ENCODE results near the gene FLNA. TPM values are rescaled to one million over a fixed set of nuclear protein-coding genes. Genes with fewer than 3 reads are reported as not detected.

FLNA gene
- total RNA-seq, 6 donors from 2014 or later, result 800 to 1,760 (median 1,298) TPM

DNA sequence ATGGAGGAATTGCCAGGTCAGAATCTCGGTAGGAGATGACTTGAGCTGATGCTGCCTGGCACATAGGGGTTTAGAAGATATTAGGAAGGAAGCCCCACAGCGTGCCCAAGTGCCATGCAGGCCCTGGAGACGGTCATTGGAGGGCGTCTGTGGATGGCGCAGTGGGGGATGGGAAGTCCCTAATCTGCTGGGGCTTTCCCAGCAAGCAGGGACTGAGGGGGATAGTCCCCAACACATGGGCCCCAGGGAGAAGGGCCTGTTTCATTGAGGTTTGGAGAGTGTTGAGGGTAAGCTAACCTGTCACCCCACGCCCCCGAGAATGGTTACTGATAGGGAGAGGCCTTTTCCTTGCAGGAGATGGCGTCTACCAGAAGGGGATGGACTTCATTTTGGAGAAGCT is 44.8 kb upstream of the FLNA start:
- DNase-seq (no peak), ATAC-seq (ENCODE audit: low FRiP score in 2 of 2) (no peak)
- peaks cover 0 to 9% (median 0%) of the 10 kb centered on the region in 4 donors for H3K36me3 ChIP-seq
- no peak overlapping the region for H3K4me3 ChIP-seq
- no peaks in the 10 kb centered on the region for H3K9me3 ChIP-seq
- H3K27ac ChIP-seq, result peak overlapping the region in 2 of 4 donors; percentile 54 to 60
- 89% methylated on average over 3 to 8 of the region's 8 CpGs for WGBS, 2 donors
- no peaks in the 10 kb centered on the region for H3K27me3 ChIP-seq
- TF ChIP-seq POLR2AphosphoS5 (IDR thresholded peaks at IDR 0.05) (no peak), EP300 (IDR thresholded peaks at IDR 0.05) (no peak), POLR2A (IDR thresholded peaks at IDR 0.05) (no peak)
- TF ChIP-seq, protein P1, sequence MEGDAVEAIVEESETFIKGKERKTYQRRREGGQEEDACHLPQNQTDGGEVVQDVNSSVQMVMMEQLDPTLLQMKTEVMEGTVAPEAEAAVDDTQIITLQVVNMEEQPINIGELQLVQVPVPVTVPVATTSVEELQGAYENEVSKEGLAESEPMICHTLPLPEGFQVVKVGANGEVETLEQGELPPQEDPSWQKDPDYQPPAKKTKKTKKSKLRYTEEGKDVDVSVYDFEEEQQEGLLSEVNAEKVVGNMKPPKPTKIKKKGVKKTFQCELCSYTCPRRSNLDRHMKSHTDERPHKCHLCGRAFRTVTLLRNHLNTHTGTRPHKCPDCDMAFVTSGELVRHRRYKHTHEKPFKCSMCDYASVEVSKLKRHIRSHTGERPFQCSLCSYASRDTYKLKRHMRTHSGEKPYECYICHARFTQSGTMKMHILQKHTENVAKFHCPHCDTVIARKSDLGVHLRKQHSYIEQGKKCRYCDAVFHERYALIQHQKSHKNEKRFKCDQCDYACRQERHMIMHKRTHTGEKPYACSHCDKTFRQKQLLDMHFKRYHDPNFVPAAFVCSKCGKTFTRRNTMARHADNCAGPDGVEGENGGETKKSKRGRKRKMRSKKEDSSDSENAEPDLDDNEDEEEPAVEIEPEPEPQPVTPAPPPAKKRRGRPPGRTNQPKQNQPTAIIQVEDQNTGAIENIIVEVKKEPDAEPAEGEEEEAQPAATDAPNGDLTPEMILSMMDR (IDR thresholded peaks at IDR 0.05), result no peak
- H3K4me1 ChIP-seq, result no peaks in the 10 kb centered on the region

DNA sequence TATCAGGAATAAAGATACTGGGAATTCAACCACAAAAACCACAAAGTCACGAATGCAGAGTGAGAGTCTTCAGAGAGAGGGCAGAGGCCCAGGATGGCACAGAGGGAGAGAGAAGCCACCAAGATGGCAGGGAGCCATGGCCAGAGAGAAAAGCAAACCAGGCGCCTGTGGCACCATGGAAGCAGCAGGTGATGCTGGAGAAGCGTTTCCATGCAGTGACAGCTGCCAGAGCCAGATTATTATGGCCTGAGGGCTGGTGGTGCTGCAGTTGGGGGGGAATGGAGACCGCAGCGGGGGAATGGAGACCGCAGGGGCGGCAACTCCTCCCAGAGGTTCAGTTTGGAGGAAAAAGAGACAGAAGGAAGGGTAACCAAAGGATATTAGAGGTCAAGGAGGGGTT is 42.7 kb upstream of the FLNA start:
- H3K9me3 ChIP-seq, result no peaks in the 10 kb centered on the region
- no peak overlapping the region for H3K4me3 ChIP-seq
- no peak for DNase-seq
- TF ChIP-seq, protein P1 (IDR thresholded peaks at IDR 0.05), result no peak
- no peak for TF ChIP-seq POLR2AphosphoS5 (IDR thresholded peaks at IDR 0.05)
- TF ChIP-seq EP300 (IDR thresholded peaks at IDR 0.05), result no peak
- TF ChIP-seq POLR2A (IDR thresholded peaks at IDR 0.05), result no peak
- H3K4me1 ChIP-seq, result peaks cover 7 to 13% (median 9%) of the 10 kb centered on the region in 4 donors
- H3K27ac ChIP-seq, result no peak overlapping the region
- ATAC-seq (ENCODE audit: low FRiP score in 2 of 2), result no peak
- 59 to 87% methylated on average over 7 of the region's 7 CpGs for WGBS, 2 donors
- H3K36me3 ChIP-seq, result peaks cover 0 to 9% (median 0%) of the 10 kb centered on the region in 4 donors
- H3K27me3 ChIP-seq, result no peaks in the 10 kb centered on the region

DNA sequence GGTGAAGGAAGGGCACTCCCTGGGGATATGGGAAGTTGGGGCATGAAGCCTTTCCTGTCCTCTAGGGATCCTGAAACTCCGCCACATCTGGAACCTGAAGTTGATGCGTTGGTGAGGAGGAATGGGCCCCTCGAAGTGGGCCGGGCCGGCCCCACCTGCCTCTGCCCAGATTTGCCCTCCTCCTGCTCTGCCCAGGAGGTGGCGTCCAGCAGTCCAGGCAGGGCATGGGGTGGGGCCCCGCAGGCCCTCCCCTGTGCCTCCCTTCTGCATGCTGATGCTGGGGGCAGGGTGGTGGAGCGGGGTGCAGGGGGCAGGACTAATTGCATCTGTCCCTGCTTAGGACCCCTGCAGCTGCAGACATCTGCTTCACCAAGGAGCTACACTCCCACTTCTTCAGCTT is 38.7 kb upstream of the FLNA start:
- H3K4me1 ChIP-seq, result peaks cover 7 to 25% (median 10%) of the 10 kb centered on the region in 4 donors
- no peak overlapping the region for H3K4me3 ChIP-seq
- H3K36me3 ChIP-seq, result no peaks in the 10 kb centered on the region
- no peak for DNase-seq
- no peak for ATAC-seq (ENCODE audit: low FRiP score in 2 of 2)
- TF ChIP-seq POLR2AphosphoS5 (IDR thresholded peaks at IDR 0.05) (no peak), EP300 (IDR thresholded peaks at IDR 0.05) (no peak), POLR2A (IDR thresholded peaks at IDR 0.05) (no peak)
- TF ChIP-seq, protein P1 (IDR thresholded peaks at IDR 0.05), result no peak
- no peaks in the 10 kb centered on the region for H3K9me3 ChIP-seq
- WGBS, 2 donors, result 74 to 90% methylated on average over 2 to 8 of the region's 8 CpGs
- H3K27ac ChIP-seq, result peak overlapping the region; percentile 90 to 96 (median 92)
- H3K27me3 ChIP-seq, result no peaks in the 10 kb centered on the region

DNA sequence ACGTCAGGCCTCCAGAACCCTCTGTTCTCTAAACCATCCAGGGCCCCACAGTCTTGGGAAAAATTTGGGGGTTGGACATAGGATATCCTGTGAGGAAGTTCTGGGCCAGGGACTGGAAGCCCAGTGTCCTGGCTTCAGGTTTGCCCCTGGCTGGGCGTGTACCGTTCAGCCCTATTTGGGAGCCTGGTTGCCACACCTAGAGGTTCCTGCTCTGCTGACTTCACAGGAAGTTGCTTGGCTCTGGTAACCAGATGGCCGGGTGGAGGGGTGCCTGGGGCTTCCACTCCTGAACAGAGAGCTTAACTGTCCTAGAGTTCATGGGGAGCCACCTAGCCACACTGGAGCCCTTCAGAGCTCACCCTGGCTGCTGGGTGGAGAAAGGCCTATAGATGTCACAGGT is 38.0 kb upstream of the FLNA start:
- ATAC-seq (ENCODE audit: low FRiP score in 2 of 2) (peak in 1 of 2 donors; percentile 58), DNase-seq (peak in 1 of 2 donors; percentile 65)
- peak overlapping the region in 3 of 4 donors; percentile 63 to 88 (median 82) for H3K4me3 ChIP-seq
- TF ChIP-seq, protein P1 (IDR thresholded peaks at IDR 0.05), result no peak
- peak; percentile 13 to 20 for TF ChIP-seq POLR2AphosphoS5 (IDR thresholded peaks at IDR 0.05)
- H3K27ac ChIP-seq, result peak overlapping the region; percentile 90 to 96 (median 92)
- H3K9me3 ChIP-seq, result no peaks in the 10 kb centered on the region
- WGBS, 2 donors, result 18% methylated on average over 2 of the region's 4 CpGs; no CpG with 5 or more reads in 1 of the 2 donors
- no peaks in the 10 kb centered on the region for H3K27me3 ChIP-seq
- peaks cover 7 to 25% (median 10%) of the 10 kb centered on the region in 4 donors for H3K4me1 ChIP-seq
- H3K36me3 ChIP-seq, result no peaks in the 10 kb centered on the region

DNA sequence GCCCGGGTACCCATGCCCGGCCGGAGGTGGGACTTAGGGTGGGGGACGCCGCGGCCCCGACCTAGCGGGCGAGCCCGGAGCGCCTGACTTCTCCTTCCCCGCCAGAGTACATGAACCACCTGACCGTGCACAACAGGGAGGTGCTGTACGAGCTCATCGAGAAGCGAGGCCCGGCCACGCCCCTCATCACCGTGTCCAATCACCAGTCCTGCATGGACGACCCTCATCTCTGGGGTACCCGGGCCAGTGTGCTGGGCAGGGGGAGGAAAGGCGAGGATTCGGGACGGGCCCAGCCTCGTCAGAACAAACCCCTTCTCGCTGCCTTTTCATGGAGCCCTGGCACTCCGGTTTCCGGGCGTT is 37.5 kb upstream of the FLNA start:
- TF ChIP-seq POLR2AphosphoS5 (IDR thresholded peaks at IDR 0.05) (peak in 1 of 2 donors; percentile 39), POLR2A (IDR thresholded peaks at IDR 0.05) (peak in 1 of 4 donors; percentile 34), EP300 (IDR thresholded peaks at IDR 0.05) (no peak)
- 44% methylated on average over 25 of the region's 29 CpGs; no CpG with 5 or more reads in 1 of the 2 donors for WGBS, 2 donors
- H3K27ac ChIP-seq, result peak overlapping the region; percentile 90 to 96 (median 92)
- ATAC-seq (ENCODE audit: low FRiP score in 2 of 2), result peak; percentile 69 to 73
- H3K4me1 ChIP-seq, result peaks cover 7 to 25% (median 10%) of the 10 kb centered on the region in 4 donors
- H3K9me3 ChIP-seq, result no peaks in the 10 kb centered on the region
- peak in 1 of 2 donors; percentile 80 for DNase-seq
- H3K27me3 ChIP-seq, result no peaks in the 10 kb centered on the region
- H3K4me3 ChIP-seq, result peak overlapping the region; percentile 54 to 88 (median 72)
- H3K36me3 ChIP-seq, result no peaks in the 10 kb centered on the region
